GM21423 (cell line): ENCODE results near the gene CD74.
"Not testable (repeated sequence)": the region's sequence is repeated elsewhere in the genome, so short reads cannot be mapped to it uniquely, and the experiment has no call there.

Experiments
- ATAC-seq: cut with Tn5 transposase; IDR thresholded peaks from one replicate; pipeline ENCODE4 v1.9.1; 2021; ENCODE audit warnings: mild to moderate bottlenecking, moderate library complexity; ENCODE audit not compliant: unreplicated experiment

Gene CD74

GRCh38 chr5:150441813-150442698 is 29.3 kb upstream of the CD74 start:
- ATAC-seq = no peak

GRCh38 chr5:150440948-150441812 is 28.5 kb upstream of the CD74 start:
- no peak for ATAC-seq

GRCh38 chr5:150438873-150439546 is 26.3 kb upstream of the CD74 start:
- ATAC-seq = no peak

GRCh38 chr5:150436141-150436680 is 23.5 kb upstream of the CD74 start:
- ATAC-seq = peak; percentile 89

GRCh38 chr5:150434464-150434863 is 21.8 kb upstream of the CD74 start:
- ATAC-seq = no peak

GRCh38 chr5:150431574-150431973 is 18.9 kb upstream of the CD74 start:
- ATAC-seq = no peak

GRCh38 chr5:150431048-150431447 is 18.3 kb upstream of the CD74 start:
- ATAC-seq = no peak

GRCh38 chr5:150429410-150429873 is 16.7 kb upstream of the CD74 start:
- ATAC-seq = peak; percentile 63

- no peak for ATAC-seq
Measured at GRCh38 chr5:150428978-150429377, 16.3 kb upstream of the CD74 start.

- no peak for ATAC-seq
Measured at GRCh38 chr5:150428106-150428876, 15.6 kb upstream of the CD74 start.

GRCh38 chr5:150426165-150426564 is 13.5 kb upstream of the CD74 start:
- ATAC-seq = not testable (repeated sequence)

GRCh38 chr5:150422758-150423157 is 10.0 kb upstream of the CD74 start:
- ATAC-seq = no peak

GRCh38 chr5:150422075-150422474 is 9.4 kb upstream of the CD74 start:
- no peak for ATAC-seq

GRCh38 chr5:150419630-150420270 is 7.0 kb upstream of the CD74 start:
- no peak for ATAC-seq

- ATAC-seq = not testable (repeated sequence)
Measured at GRCh38 chr5:150413902-150414790, 1.4 kb upstream of the CD74 start.

- no peak for ATAC-seq
Measured at GRCh38 chr5:150413176-150413901, 629 bp upstream of the CD74 start.

- ATAC-seq = peak; percentile 17
Measured at GRCh38 chr5:150411245-150411979, 1.3 kb downstream of the CD74 start.
